Body of pancreas (tissue), 4 donors: ENCODE results near the gene PGPEP1.

Experiments used
- POLR2A ChIP-seq, 3 donors: fragments of 450-650 bp; IDR thresholded peaks; one replicate each; pipeline ENCODE4 v1.6.1; 2016; ENCODE audit warnings: antibody characterized with exemption in 3 of 3, mild to moderate bottlenecking in 2 of 3
- TF ChIP-seq, protein P1 (sequence below), 7 experiments: fragments of 450-650 bp in 4 of 7; fragments of 200-600 bp in 3 of 7; sonication (generic) in 3 of 7; IDR thresholded peaks; one replicate each; pipeline ENCODE4 v1.5.1; 2016 to 2019; ENCODE audit warnings: antibody characterized with exemption in 7 of 7

DNA sequence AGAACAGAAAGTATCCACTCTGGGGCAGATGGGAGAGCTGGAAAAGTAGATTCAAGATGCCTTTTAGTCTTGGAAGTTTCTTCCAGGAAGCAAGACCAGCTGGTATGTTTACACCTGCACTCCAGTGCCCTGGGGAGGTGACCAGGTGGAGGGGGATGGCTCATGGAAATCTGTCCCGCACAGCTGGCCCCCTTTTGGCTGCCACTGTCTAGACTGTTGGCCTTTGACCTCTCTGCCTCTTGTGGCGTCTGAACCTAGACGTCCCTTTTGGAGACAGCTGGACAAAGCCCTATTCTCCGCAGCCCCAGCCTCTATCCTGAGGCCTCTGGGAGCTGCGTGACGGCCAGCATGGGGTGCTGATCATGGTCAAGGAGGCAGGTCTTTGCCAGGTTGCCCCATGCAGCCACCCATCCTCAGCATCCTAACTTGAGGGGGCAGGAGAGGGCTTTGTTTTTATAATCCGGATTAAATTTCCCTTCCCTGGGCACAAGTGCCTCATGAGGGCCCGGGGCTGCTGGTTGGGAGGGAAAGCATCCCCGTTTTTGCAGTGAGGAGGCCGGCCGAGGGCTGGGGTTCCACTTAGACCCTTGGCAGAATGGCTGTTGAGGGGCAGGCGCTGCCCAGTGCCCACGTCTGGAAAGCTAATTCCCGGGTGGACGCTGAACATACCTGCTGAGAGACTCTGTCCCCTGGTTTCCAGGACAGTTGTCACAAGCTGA, 28.3 kb downstream of the PGPEP1 start:
- no peak for TF ChIP-seq POLR2A (IDR thresholded peaks at IDR 0.05)
- TF ChIP-seq, protein P1, sequence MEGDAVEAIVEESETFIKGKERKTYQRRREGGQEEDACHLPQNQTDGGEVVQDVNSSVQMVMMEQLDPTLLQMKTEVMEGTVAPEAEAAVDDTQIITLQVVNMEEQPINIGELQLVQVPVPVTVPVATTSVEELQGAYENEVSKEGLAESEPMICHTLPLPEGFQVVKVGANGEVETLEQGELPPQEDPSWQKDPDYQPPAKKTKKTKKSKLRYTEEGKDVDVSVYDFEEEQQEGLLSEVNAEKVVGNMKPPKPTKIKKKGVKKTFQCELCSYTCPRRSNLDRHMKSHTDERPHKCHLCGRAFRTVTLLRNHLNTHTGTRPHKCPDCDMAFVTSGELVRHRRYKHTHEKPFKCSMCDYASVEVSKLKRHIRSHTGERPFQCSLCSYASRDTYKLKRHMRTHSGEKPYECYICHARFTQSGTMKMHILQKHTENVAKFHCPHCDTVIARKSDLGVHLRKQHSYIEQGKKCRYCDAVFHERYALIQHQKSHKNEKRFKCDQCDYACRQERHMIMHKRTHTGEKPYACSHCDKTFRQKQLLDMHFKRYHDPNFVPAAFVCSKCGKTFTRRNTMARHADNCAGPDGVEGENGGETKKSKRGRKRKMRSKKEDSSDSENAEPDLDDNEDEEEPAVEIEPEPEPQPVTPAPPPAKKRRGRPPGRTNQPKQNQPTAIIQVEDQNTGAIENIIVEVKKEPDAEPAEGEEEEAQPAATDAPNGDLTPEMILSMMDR (IDR thresholded peaks at IDR 0.05) = no peak
